ENCODE data around the gene CIRBP.

CIRBP gene

DNA sequence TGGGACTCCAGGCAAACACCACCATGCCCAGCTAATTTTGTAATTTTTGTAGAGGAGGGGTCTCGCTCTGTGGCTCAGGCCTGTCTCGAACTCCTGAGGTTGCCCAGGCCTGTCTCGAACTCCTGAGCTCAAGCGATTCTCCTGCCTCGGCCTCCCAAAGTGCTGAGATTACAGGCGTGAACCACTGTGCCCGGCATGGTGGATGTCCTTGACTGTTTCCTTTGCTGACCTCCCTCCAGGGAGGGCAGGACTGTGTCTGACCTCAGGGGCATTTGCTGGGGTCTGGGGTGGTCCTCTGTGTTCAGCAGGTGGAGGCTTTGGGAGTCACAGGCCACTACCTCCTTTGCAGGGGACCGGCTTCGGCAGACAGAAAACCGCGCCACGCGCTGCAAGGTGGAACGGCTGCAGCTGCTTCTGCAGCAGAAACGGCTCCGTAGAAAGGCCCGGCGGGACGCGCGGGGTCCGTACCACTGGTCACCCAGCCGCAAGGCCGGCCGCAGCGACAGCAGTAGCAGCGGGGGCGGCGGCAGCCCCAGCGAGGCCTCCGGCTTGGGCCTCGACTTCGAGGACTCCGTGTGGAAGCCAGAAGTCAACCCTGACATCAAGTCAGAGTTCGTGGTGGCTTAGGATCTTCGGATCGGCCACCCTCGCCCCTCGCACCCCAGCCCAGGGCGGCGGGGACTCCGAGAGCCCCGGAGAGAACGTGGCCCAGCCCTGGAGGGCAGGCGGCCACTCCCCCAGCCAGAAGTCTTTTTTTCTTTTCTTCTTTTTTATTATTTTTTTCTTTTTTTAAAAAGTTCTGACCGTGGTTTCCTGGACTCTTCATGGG, 12.3 kb upstream of the CIRBP start:
- DNase-seq: no peak

DNA sequence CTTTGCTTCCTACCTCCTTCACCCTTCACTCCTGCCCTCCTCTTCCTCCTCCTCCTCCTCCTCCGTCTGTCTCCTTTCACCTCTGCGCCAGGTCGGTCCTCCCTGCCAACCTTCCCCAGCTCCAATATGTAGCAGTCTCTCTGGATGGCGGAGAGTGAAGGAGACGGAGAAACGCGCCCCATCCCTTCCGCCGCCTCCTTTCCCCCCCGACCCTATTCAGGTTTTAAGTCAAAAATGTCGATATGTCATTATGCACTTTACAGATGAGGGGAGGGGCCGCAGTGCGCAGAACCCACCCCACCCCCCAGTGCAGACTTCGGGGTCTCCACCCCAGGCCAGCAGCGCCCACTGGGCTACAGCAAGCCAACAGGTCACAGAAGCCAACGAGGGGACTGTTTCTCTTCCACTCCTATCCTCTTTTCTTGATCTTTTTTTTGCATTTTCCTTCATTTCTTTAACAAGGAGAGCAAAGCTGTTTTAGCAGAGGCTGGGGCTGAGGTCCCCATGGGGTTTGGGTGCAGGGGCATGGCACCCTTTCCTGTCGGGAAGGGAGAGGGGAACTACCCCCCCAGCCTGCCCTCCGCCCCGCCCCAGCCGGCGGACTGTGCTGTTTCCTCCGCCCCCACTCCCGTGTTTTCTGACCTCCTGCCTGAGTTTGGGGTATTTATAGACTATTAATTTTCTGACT, 11.5 kb upstream of the CIRBP start:
- peak in 3 of 4 experiments; percentile 31 to 64 (median 51) for DNase-seq

DNA sequence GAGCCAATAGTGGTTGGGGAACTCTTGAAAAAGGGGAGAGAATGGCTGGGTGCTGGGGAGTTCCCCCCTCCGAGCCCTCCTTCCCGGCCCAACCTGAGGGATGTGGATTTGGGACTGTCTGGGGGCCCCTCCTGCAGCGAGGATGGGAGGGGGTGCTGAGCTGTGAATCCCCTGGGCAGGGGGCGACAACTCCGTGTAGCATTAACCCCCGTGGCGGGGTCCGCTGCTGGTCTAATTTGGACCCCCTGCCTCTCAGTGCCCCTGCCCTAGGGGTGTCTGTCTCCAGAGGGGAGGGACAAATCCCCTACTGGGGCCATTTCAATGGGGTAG, 11.0 kb upstream of the CIRBP start:
- peak in 1 of 4 experiments; percentile 15 for DNase-seq

DNA sequence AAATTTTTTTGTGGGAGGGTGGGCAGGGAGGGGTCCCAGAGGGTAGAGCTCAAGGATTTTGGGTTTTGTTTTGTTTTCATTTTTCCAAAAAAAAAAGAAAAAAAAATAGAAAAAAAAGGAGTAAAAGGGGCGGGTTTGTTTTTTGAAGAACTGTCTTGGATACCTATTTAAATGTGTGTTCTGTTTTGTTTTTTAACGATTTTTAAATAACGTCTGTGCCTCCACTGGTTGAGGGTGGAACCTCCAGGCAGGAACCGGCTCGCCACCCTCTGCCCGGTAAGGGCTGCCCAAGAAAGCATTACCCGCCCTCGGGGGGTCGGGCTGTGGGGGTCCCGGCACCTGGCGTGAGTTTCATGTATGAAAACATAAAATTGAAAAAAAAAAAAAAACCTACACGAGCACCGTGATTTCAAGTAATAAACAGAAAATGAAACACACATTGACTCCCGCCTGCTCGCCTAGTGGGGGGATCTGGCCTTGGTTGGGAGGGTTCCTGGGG, 10.4 kb upstream of the CIRBP start:
- DNase-seq: peak in 1 of 4 experiments; percentile 35

DNA sequence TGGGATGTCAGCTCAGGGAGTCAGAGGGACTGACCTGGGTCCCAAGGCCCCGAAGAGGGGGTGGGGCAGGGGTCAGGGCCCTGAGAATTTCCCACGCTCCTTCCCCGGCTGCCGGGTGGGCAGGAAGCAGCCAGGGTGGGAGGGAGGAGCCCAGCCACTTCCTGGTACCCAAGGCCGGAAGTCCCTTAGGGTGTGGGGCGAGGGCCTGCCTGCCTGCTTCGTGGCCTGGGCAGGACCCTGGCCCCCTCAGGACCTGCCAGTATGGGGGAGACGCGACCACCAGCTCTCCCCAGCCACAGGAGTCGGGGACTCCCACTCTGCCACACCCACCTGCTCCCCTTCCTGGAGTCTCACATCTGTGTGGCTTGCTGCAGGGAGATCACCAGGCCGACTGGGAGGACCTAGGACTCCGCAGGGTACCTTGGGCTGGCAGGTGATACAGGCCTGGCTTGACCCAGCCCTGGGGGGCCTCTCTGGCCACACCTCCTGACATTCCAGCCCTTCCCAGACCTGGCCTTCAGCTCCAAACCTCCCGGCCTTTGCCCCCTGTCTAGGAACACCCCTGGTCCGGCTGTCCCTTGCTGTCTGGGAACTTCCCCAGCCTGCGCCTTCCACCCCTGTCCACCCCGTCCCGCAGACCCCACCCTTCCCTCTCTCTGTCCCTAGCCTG, 9.8 kb upstream of the CIRBP start:
- DNase-seq: peak; percentile 79 to 87 (median 82)

DNA sequence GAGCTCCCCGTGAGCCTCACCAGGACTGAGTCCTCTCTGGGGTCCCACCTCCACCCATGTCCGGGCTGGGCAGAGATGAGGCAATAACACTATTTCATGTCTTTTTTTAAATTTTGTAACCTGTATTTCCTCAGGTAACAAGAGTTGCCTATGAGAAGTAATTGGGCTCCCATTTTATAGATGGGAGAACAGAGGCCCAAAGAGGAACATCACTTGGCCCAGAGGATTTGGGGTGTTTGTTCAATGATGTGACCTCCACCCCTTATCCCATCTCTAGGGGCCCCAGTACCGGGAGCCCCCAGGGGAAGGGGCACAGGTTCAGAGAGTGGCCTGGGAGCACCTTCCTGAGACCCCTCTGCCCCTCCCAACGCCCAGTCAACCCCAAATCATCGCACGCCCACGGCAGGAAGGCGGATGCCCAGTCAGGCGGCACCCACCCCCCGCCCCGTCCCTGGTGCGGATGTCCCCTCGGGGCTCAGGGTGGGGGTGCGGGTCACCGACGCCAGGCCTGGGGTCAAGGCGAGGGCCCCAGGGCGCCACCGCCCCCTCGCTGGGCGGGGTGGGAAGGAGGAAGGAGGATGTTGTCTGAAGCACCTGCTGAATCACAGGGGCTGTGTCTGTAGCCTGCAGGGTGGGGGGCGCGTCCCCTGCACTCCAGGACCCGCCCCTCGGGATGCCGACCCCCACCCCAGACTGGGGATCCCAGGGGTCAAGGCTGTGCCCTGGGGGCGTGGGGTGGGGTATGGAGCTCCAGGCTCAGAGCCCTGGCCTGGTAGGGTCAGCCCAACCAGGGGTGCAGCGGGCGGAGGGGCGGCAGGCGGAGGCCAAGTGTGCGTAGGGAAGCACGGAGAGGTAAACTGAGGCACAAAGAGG, 9.0 kb upstream of the CIRBP start:
- DNase-seq: peak; percentile 75 to 87 (median 86)

DNA sequence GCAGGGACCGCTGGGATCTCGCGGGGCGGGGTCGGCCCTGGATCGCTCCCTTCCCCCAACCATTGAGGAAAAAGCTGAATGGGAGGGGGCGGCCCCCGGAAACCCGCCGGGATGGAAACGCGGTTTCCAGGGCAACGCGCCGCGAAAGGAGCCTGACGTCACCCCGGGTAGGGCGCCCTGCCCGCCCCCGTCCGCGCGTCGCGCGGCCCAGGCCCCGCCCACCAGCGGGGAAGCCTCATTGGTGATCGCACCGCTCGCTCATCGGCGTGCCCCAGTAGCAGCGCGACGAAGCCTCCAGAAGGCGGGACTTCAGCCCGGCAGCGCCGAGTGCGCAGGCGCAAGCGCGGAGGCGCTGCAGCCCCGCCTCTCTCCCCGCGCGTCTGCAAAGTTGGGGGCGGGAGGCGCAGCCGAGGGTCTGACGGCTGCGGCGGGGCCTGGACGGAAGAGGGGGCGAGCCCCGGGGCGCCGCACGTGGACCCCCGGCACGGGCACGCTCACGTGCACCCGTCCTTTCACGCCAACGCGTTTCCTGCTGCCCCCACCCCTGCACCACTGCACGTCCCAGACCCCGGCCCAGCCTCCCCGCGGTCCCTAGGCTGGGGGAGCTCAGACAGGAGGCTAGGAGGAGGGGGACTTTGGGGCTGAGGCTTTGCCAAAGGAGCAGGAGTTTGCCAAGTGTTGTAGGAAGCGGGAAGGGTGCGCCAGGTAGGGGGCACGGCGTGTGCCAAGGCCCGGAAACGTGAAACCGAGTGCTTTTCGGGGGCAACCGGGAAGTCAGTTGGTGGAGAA, 8.2 kb upstream of the CIRBP start:
- peak; percentile 99 to 100 (median 100) for DNase-seq

DNA sequence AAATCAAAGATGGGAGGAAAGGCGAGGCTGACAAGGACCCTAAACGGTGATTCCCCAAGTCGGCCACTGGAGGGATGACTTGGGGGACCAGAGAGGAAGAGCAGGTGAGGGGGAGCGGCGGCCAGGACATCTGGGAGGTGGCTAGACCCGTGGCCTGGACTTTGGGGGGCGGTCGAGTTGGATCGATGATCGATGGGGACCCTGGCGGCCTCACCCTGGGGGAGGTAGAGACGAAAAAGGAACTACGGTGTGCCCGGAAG, 7.7 kb upstream of the CIRBP start:
- DNase-seq: peak in 1 of 4 experiments; percentile 45

DNA sequence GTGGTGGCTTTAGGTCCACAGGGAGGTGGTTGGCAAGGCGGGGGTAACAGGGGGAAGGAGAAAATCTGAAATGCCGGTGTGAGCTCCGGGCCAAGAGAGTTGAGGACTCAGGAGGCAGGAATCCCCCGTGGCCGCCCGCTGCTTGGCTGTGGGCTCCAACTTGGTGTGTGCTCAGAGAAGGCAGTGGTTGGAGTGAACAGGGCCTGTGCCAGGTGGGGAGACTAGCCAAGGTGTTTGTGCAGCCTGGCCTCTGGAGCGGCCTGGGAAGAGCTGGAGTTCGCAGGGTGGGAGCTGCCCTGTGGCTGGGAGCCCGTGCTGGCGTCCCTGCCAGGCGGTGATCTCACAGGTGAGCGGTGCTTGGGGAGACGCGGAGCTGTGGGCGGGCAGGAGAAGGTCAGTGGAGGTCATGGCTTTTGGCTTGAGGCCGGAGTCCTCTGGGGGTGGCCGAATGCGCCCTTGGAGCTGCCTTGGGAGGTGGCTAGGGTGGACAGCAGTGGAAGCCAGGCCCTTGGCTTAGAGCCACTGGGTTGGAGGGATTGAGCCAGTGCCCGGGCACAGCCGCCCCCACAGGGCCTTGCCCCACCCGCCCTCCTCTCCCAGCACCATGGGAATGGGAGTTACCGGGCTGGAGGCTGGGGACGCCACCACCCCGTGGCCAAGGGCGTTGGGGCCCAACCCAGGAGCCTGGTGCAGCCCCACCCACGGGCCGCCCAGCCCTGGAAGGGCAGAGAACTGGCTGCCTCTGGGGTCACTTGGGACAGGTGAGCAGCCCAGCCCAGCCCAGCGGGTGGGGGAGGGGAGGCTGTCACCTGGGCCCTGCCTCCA, 7.1 kb upstream of the CIRBP start:
- peak; percentile 49 to 64 (median 58) for DNase-seq

DNA sequence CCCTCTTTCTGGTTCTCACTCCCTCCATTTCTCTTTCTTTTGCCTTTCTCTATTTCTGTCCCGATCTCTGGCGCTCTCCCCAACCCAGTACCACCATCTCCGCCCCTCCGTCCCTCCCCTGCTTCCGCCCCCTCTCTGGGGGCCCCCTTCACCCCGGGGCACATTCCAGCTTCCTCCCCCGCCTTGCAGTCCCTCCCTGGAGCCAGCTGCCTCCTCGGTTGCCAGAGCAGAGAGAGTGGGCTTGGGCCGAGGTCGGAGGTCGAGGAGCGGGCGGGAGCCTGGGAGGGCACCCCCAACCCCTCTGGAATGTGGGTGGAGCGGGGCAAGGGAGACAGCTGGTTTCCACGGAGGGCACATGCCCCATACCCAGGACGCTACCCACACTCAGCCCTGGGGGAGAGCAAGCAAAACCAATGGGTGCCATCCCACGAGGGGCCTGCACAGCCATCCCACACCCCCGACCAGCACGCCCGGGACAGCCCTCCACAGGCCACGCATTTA, 6.5 kb upstream of the CIRBP start:
- no peak for DNase-seq

DNA sequence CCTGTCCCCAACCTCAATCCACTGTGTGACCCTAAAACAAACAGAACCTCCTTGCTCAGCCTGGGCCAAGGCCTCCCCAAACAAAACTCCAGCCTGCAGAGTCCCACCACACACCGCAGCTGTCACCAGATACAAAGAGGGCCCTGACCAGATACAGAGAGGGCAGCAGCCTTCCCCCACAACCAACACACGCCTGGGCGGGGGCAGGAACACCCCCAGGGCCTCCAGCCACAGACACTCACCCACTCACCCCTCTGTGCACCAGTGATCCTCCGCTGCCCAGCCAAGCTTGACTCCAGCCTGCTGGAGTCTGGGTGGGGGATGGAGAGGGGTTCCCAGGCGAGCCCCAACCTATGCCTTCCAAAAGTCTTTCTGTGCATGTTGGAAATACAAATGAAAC, 5.9 kb upstream of the CIRBP start:
- peak in 2 of 4 experiments; percentile 18 to 30 for DNase-seq

DNA sequence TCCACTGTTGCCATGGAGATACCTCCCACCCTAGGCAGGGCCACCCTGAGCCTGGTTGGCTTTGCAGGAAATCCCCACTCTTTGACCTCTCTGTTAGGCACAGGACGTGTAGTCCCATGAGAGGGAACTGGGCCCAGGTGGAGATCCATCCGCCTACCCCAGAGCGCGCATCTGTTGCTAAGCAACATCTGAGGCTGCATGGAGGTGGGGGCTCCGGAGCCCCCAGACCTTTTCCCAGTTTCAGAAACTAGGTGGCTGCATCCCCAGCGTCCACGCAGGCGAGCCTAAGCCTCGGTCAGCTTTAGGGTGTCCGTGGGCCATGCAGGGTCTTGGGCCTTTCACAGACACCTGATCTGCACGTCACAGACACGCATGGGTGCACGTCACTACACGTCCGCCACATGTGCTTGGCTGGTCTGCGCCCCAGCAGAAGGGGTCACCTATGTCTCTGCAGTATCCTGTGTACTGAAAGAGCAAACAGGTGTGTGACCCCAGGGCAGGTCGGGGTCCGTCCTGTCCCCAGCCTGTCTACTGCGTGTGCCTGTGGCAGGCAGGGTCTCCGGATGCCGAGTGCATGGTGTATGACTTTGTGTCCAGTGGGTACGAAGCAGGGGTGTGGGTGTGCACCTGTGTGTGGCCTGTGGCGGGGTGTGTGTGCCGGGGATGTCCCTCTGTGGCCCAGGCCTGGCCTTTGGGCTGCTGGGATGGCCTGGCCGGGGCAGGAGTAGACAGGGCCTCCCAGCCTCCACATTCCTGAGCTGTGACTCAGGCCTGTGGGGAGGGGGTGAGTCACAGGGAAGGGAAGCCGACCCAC, 4.1 kb upstream of the CIRBP start:
- peak; percentile 65 to 78 (median 70) for DNase-seq

DNA sequence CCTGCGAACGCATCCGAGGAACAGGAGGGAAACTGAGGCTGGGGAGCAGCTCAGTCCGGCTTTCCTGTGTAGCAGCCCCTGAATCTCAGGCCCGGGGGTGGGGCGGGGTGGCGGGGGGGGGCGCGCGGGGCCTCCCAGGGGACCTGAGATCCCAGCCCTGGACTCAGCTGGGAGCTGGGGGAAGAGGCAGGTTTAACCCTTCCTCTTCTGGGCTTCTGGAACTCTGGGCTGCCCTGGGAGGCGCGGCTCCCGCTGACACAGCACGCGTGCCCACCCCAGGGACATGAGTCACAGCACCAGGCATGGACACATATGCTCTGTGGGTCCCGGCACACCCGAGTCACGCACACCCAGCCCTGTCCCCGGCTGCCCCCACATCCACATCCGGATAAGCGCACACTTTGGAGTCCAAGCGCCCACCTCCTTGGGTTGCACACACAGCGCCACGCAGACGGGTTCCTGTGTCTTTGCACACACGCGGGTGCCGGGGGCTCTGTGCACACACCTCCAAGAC, 3.5 kb upstream of the CIRBP start:
- peak; percentile 91 to 96 (median 93) for DNase-seq

DNA sequence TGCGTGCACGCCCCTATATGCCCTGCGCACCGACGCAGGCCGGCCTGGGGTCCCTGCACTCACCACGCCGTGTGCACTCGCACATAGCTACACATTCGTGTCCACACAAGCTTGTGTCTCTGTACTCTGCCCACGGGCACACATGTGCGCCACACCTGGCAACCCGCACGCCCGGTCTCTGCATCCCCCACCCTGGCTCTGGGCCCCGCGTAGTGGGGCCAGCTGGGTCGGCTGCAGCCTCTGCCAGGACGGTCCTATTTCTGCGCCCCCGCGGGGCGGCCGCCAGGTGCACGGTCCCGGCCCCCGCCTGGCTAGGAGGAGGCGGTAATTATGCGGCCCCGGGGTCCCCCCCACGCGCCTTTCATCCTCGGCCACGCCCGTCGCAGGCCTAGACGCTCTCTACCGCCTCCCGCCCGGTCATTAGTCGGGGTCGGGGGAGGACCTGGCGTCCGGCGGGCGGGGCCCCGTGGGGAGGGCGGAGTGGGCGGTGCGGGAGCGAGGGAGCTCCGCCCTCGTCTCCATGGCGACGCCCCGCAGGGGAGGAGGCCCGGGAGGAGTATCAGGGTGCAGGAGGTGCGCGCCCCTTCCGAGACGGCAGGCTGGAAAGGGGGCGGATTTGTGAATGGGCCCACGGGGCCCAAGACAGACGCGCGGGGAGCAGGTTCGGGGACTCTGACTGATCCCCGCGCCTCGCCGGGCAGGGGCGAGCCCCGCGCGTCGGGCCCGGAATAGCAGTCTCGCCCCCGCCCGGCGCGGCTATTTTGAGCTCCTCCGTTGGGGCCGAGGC, 2.8 kb upstream of the CIRBP start:
- DNase-seq: peak; percentile 95 to 99 (median 97)

DNA sequence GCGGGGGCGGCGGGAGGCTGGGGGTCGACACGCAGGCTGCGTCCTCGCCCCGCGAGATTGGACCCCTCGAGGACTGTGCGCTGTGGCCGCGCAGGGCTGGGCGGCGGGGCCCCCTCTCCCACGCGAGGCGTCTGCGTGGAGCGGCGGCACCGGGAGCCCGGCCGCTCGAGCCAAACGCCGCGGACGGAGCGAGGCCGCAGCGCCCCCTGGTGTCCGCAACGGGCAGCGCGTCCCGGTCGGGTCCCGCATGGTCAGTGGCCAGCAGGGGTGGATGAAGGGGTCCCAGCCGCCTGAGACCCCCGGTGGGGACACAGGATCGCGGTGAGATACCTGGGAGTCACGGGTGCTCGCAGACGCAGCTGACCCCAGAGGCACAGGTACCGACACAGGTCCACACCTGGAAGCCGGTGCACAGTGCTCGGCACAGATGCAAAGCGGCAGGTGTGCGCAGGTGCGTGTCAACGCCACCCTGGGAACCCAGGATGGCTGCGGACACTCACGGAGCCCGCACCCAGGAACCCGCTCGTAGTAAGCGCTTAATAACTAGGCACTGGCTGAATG, 2.1 kb upstream of the CIRBP start:
- peak; percentile 79 to 92 (median 90) for DNase-seq

DNA sequence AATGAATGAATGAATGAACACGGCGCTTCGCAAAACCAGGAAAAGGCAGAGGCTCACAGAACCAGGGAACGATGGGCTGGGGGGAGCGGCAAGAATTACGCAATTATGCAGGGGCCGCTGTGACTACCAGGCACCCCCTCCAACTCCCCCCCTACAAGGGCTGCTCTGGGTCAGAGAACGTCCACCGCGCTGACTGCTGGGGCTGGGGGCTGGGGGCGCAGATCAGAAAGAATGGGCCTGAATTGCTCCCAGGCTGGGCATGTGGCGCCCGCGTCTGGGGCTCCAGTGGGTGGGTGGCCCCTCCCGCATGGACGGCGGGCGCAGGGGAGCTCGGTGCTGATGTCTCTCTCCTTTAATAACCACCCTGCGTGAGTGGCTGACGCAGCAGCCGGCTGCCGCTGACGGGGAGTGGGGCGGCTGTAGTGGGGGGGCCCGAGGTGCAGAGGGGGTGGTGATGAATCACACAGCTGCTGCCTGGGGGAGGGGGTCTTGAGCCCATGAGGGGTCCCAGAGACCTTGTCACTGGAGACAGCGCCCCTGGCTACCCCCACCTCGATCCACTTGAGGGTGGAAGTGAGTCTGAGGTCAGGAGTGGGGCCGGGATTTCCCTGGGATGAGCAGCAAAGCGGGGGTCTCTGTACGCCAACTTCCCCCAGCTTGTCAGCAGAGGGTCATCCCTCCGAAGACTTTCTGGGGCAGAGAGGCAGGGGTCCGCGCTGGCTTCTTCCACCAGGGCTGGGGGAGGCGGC, 1.5 kb upstream of the CIRBP start:
- peak; percentile 70 to 79 (median 76) for DNase-seq

All from suppressor macrophage (primary cell).